Nephron progenitor cell (in vitro differentiated cells): ENCODE results near the gene PAX6.

Experiments used
- DNase-seq: peaks from one replicate; pipeline ENCODE4 v3.0.0; 2021
- H3K27ac Mint-ChIP-seq: 2 replicates; pipeline ENCODE4 v1.8.0; 2021; ENCODE audit warnings: mild to moderate bottlenecking, moderate library complexity, mixed read lengths
- H3K27me3 Mint-ChIP-seq: 2 replicates; pipeline ENCODE4 v1.8.0; 2021; ENCODE audit warnings: mild to moderate bottlenecking, low read depth, mixed read lengths; ENCODE audit not compliant: poor library complexity
- H3K36me3 Mint-ChIP-seq: 2 replicates; pipeline ENCODE4 v1.8.0; 2021; ENCODE audit warnings: low read depth, mixed read lengths
- H3K4me1 Mint-ChIP-seq: 2 replicates; pipeline ENCODE4 v1.8.0; 2021; ENCODE audit warnings: mixed read lengths
- H3K4me3 Mint-ChIP-seq: 2 replicates; pipeline ENCODE4 v1.8.0; 2021; ENCODE audit warnings: mild to moderate bottlenecking, moderate library complexity, mixed read lengths
- H3K9me3 Mint-ChIP-seq: 2 replicates; pipeline ENCODE4 v1.8.0; 2021; ENCODE audit warnings: mild to moderate bottlenecking, moderate library complexity, mixed read lengths
- TF ChIP-seq, protein P1 (sequence below): fragments of 200-600 bp; sonication (generic); IDR thresholded peaks from 2 replicates; pipeline ENCODE4 v1.5.0; 2021; ENCODE audit warnings: antibody characterized with exemption

PAX6 gene

DNA sequence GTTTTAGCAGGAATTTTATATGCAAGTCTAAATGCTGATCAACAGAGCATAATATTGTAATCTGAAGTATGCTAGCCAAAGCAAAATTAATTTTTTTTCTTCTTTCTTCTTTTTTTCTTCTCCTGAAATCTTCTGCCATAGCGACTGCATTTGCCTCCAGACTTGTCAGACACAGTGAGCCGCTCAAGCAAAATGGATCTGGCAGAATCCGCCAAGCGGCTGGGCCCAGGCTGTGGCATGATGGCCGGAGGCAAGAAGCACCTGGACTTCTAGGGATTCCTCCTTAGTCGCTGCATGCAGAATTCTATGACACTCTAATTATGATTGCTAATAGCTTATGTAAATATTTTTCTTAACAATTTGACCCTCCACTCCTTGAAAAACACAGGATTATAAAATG lies 27.9 kb downstream of the PAX6 start:
- H3K9me3 Mint-ChIP-seq = no peaks in the 10 kb centered on the region
- no peak for DNase-seq
- TF ChIP-seq, protein P1, sequence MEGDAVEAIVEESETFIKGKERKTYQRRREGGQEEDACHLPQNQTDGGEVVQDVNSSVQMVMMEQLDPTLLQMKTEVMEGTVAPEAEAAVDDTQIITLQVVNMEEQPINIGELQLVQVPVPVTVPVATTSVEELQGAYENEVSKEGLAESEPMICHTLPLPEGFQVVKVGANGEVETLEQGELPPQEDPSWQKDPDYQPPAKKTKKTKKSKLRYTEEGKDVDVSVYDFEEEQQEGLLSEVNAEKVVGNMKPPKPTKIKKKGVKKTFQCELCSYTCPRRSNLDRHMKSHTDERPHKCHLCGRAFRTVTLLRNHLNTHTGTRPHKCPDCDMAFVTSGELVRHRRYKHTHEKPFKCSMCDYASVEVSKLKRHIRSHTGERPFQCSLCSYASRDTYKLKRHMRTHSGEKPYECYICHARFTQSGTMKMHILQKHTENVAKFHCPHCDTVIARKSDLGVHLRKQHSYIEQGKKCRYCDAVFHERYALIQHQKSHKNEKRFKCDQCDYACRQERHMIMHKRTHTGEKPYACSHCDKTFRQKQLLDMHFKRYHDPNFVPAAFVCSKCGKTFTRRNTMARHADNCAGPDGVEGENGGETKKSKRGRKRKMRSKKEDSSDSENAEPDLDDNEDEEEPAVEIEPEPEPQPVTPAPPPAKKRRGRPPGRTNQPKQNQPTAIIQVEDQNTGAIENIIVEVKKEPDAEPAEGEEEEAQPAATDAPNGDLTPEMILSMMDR = no peak
- H3K4me3 Mint-ChIP-seq = no peak overlapping the region
- no peak overlapping the region for H3K27ac Mint-ChIP-seq
- peaks cover 8% of the 10 kb centered on the region for H3K4me1 Mint-ChIP-seq
- no peaks in the 10 kb centered on the region for H3K36me3 Mint-ChIP-seq
- no peaks in the 10 kb centered on the region for H3K27me3 Mint-ChIP-seq

DNA sequence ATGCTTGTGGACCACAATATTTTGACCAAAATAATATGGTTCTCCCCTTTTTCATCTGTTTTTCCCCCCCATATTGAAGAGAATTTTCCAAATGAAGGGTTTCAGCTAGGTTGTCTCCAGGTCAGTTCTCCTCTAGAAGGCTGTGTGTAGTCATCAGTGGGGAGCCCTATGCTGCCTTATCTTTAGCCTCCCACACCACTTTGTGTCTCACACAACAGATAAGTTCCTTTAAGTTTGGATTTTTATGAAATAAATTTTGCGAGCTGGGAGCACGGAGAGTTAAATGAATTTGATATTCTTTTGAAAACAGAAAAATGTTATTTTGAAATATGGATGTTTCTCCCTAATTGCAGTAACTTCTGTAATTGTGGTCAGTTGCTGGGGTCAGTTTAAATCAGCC lies 28.9 kb downstream of the PAX6 start:
- TF ChIP-seq, protein P1 = no peak
- Mint-ChIP-seq H3K36me3 (no peaks in the 10 kb centered on the region), H3K27ac (no peak overlapping the region), H3K4me1 (peaks cover 3% of the 10 kb centered on the region), H3K4me3 (no peak overlapping the region), H3K27me3 (no peaks in the 10 kb centered on the region), H3K9me3 (peaks cover 4% of the 10 kb centered on the region)
- no peak for DNase-seq

DNA sequence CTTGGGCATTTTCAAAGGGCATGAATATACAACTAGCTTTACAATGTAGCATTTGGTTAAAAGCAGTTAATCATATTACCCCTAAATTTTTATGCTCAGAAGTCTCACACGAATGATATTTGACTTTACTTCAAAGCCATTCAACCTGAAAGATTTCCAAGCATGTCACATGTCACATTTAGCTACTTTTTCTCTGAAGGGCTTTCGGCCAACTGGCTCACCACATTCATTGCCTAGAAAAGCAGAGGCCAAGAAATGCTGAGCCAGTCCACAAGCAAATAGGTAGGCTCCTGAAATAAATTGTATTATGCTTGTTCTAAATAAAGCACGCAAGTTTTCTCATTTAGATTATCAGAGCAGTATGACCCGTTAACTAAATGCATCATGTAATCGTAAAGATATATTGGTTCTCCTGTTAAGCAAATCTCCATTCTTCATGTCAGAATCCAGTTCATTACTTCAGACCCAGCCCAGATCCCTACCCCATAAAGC lies 30.6 kb downstream of the PAX6 start:
- no peak overlapping the region for H3K4me3 Mint-ChIP-seq
- H3K4me1 Mint-ChIP-seq = no peaks in the 10 kb centered on the region
- peaks cover 4% of the 10 kb centered on the region for H3K9me3 Mint-ChIP-seq
- no peak overlapping the region for H3K27ac Mint-ChIP-seq
- no peaks in the 10 kb centered on the region for H3K36me3 Mint-ChIP-seq
- no peak for DNase-seq
- H3K27me3 Mint-ChIP-seq = no peaks in the 10 kb centered on the region
- TF ChIP-seq, protein P1 = no peak

DNA sequence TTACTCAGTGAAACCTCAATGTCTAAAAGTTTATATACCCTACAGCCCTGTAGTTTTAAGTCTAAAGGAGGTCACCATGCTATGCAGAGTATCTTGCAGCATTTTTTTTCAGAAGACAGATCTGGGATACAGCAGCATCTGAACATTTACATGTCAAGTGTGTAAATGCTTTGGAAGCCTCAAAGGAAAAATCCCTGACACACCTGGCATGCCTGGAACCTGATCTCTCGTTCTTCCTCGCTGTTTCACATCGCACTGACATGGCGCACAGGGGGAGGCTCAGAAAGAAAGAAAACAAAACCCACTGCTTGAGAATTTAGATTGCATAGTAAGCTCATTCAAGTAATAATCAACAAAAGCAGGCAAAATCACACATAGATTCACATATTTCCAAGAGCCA lies 31.0 kb downstream of the PAX6 start:
- Mint-ChIP-seq H3K4me1 (no peaks in the 10 kb centered on the region), H3K9me3 (peaks cover 4% of the 10 kb centered on the region), H3K4me3 (no peak overlapping the region), H3K27me3 (no peaks in the 10 kb centered on the region), H3K36me3 (no peaks in the 10 kb centered on the region), H3K27ac (no peak overlapping the region)
- TF ChIP-seq, protein P1 = no peak
- no peak for DNase-seq

DNA sequence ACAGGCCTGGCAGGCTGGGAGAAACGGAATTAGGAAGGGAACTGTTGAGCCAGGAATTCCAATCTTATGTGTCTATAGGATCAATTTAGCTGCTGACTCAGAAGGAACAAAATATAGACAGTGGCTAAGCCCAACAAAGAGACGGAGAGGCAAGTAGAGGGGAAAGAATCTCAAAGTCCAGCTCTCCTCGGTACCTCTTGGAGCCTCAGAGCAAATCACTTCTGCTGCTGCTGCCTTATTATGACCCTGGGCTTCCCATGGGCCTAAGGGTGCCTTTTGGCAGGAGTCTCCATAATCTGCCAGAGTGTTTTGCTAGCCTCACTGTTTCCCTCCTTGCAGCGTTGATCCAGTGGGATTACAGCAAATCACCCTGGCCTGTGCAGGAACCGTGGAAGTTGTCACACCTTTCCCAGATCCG lies 31.7 kb downstream of the PAX6 start:
- H3K36me3 Mint-ChIP-seq = no peaks in the 10 kb centered on the region

DNA sequence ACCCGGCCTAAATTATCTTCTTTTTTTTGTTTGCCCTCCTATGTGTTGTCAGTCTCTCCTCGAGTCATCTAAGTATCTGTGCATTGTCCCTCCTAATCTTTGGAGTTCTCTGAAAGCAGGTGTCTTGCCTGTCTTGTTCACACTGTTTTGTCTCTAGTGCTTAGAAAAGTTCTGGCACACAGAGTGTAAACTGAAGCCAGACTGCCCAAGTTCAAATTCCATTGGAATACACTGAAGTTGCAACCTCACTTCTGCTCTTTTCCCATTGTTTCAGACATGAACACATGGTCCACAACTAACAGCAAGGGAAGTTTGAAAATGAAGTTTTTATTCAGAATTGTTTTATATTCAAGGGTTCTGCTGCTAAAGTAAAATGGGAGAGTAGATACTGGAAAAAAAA lies 38.7 kb downstream of the PAX6 start:
- TF ChIP-seq, protein P1 = no peak
- Mint-ChIP-seq H3K4me3 (no peak overlapping the region), H3K36me3 (no peaks in the 10 kb centered on the region), H3K27me3 (no peaks in the 10 kb centered on the region), H3K27ac (no peak overlapping the region), H3K9me3 (peaks cover 1% of the 10 kb centered on the region), H3K4me1 (no peaks in the 10 kb centered on the region)
- DNase-seq = no peak

More for the DNA sequence above, 31.7 kb downstream of the PAX6 start:
- peak overlapping the region; percentile 22 for H3K27ac Mint-ChIP-seq
- H3K4me3 Mint-ChIP-seq = no peak overlapping the region
- H3K4me1 Mint-ChIP-seq = no peaks in the 10 kb centered on the region
- no peaks in the 10 kb centered on the region for H3K27me3 Mint-ChIP-seq
- DNase-seq = no peak
- TF ChIP-seq, protein P1 = no peak
- peaks cover 4% of the 10 kb centered on the region for H3K9me3 Mint-ChIP-seq
